Measurements from ENCODE around the gene VASH1.
"Not testable (repeated sequence)": the region's sequence is repeated elsewhere in the genome, so short reads cannot be mapped to it uniquely, and the experiment has no call there.

GRCh38 chr14:76721506-76721905 is 39.8 kb upstream of the VASH1 start:
- not testable (repeated sequence) for TF ChIP-seq CTCF (conservative IDR thresholded peaks at IDR 0.05); ZFX (IDR thresholded peaks at IDR 0.05)
